ENCODE results near the gene MRPS34.

- TF ChIP-seq, protein P1, sequence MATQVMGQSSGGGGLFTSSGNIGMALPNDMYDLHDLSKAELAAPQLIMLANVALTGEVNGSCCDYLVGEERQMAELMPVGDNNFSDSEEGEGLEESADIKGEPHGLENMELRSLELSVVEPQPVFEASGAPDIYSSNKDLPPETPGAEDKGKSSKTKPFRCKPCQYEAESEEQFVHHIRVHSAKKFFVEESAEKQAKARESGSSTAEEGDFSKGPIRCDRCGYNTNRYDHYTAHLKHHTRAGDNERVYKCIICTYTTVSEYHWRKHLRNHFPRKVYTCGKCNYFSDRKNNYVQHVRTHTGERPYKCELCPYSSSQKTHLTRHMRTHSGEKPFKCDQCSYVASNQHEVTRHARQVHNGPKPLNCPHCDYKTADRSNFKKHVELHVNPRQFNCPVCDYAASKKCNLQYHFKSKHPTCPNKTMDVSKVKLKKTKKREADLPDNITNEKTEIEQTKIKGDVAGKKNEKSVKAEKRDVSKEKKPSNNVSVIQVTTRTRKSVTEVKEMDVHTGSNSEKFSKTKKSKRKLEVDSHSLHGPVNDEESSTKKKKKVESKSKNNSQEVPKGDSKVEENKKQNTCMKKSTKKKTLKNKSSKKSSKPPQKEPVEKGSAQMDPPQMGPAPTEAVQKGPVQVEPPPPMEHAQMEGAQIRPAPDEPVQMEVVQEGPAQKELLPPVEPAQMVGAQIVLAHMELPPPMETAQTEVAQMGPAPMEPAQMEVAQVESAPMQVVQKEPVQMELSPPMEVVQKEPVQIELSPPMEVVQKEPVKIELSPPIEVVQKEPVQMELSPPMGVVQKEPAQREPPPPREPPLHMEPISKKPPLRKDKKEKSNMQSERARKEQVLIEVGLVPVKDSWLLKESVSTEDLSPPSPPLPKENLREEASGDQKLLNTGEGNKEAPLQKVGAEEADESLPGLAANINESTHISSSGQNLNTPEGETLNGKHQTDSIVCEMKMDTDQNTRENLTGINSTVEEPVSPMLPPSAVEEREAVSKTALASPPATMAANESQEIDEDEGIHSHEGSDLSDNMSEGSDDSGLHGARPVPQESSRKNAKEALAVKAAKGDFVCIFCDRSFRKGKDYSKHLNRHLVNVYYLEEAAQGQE (IDR thresholded peaks at IDR 0.05; ENCODE audit: insufficient read depth in 1 of 2, low read depth in 2 of 2, low read length in 2 of 2), result no peak
- no peak for TF ChIP-seq TAF1 (IDR thresholded peaks at IDR 0.05; ENCODE audit: borderline replicate concordance, insufficient read depth, low read length)
- TF ChIP-seq SIN3A (IDR thresholded peaks at IDR 0.05; ENCODE audit: borderline replicate concordance, insufficient read depth, low read length), result no peak
- TF ChIP-seq FOXP2 (optimal IDR thresholded peaks at IDR 0.05; ENCODE audit: borderline replicate concordance, extremely low read depth, extremely low read length, insufficient read depth), result no peak
- TF ChIP-seq POLR2AphosphoS5 (IDR thresholded peaks at IDR 0.05; ENCODE audit: low read depth, low read length), result 0 out of 2 replicates have a peak, but pooled peaks have one; percentile 17
Observed at GRCh38 chr16:1779741-1780676, 7.1 kb upstream of the MRPS34 start.
